Gastrocnemius medialis (tissue), 4 donors: ENCODE data around the gene SRP9.

ENCODE experiments used
- POLR2A ChIP-seq, 2 donors: fragments of 450-650 bp; IDR thresholded peaks; one replicate each; pipeline ENCODE4 v1.6.1; 2017; ENCODE audit warnings: antibody characterized with exemption in 2 of 2, mild to moderate bottlenecking in 2 of 2, moderate library complexity in 2 of 2
- TF ChIP-seq, protein P1 (sequence below), 5 experiments: fragments of 450-650 bp in 3 of 5; fragments of 200-600 bp in 2 of 5; sonication (generic) in 2 of 5; IDR thresholded peaks in 4 of 5; conservative IDR thresholded peaks in 1 of 5; 1 replicate in 4 of 5; 2 replicates in 1 of 5; pipeline ENCODE4 v1.5.1; 2016 to 2019; ENCODE audit warnings: antibody characterized with exemption in 5 of 5, mild to moderate bottlenecking in 3 of 5, moderate library complexity in 3 of 5

DNA sequence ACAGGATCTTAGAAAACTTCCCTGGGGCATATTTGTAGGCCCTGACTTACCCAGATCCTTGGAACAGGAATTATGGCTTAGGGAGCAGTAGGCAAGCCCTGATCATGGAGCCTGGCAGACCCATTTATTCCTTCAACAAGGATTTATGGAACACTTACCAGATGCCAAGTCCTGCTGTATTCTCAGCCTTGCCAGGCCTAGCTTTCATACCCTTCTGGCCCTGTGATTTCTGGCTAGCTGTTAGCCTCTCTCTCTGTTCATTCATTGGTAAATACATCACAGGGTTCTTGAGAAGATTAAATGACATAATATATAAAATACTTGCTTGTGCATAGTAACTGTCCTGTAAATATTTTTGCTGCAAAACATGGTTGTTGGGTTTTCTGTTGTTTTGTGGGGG, 32.4 kb upstream of the SRP9 start:
- TF ChIP-seq, protein P1, sequence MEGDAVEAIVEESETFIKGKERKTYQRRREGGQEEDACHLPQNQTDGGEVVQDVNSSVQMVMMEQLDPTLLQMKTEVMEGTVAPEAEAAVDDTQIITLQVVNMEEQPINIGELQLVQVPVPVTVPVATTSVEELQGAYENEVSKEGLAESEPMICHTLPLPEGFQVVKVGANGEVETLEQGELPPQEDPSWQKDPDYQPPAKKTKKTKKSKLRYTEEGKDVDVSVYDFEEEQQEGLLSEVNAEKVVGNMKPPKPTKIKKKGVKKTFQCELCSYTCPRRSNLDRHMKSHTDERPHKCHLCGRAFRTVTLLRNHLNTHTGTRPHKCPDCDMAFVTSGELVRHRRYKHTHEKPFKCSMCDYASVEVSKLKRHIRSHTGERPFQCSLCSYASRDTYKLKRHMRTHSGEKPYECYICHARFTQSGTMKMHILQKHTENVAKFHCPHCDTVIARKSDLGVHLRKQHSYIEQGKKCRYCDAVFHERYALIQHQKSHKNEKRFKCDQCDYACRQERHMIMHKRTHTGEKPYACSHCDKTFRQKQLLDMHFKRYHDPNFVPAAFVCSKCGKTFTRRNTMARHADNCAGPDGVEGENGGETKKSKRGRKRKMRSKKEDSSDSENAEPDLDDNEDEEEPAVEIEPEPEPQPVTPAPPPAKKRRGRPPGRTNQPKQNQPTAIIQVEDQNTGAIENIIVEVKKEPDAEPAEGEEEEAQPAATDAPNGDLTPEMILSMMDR (IDR thresholded peaks at IDR 0.05 in 4 of 5, conservative IDR thresholded peaks at IDR 0.05 in 1 of 5), result no peak
- TF ChIP-seq POLR2A (IDR thresholded peaks at IDR 0.05), result no peak
